HG03439 (cell line): ENCODE data around the gene KAT5.
"Not testable (repeated sequence)": the region's sequence is repeated elsewhere in the genome, so short reads cannot be mapped to it uniquely, and the experiment has no call there.

ENCODE experiments used
- ATAC-seq: cut with Tn5 transposase; IDR thresholded peaks from one replicate; pipeline ENCODE4 v1.9.1; 2021; ENCODE audit warnings: mild to moderate bottlenecking, moderate library complexity; ENCODE audit not compliant: unreplicated experiment

The KAT5 gene

GRCh38 chr11:65743681-65744025, 31.6 kb downstream of the KAT5 start:
- ATAC-seq: no peak

DNA sequence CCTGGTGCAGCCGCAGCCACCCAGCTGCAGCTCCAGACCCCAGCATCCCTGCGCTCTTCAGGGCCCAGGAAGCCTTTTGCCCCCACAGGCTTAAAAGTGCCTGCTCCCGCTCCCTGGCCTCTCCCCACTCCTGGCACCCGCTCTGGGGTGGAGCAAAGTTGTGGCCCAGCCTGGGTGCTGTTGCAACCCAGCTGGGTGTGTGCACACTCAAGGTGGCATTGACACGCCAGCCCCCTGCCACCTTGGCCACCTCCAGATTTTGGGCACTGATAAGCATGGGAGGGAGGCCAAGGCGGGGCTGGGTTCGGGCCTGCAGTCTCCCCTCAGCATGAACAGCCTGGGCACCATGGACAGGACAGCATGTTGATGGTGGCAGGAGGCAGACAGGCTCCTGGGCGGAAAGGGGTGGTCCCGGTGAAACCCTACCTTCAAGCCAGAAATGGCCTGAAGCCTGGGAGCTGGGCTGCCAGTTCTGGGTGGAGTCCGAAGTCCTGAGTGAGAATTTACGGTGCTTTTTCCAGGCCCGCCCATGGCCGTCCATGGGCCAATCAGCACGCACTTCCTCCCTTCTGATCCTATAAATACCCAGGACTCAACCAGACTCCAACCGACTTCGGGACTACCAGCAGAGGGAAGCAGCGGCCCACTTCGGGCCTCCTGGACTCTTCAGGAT, 32.1 kb downstream of the KAT5 start:
- ATAC-seq: no peak

GRCh38 chr11:65744699-65745042, 32.6 kb downstream of the KAT5 start:
- ATAC-seq: no peak

DNA sequence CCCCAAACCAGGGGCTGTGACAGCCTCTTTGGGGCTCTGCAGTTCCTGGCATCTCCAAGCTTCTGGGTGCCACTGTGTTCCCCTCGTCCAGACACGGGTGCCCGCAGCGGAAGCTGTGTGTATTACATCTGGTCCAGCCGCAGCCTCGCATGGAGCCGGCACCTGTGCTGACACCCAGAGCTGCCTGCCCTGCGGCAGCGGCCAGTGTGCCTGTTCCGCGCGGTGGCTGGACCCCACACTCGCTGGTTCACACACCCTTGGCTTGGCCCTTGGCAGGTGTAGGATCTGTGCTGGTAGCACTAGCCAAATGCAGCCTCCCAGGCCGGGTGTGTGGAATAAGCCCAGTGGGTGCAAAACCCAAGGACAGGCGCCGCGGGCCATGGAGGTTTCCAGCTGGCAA, 33.0 kb downstream of the KAT5 start:
- no peak for ATAC-seq

GRCh38 chr11:65762169-65762568, 50.1 kb downstream of the KAT5 start:
- not testable (repeated sequence) for ATAC-seq

DNA sequence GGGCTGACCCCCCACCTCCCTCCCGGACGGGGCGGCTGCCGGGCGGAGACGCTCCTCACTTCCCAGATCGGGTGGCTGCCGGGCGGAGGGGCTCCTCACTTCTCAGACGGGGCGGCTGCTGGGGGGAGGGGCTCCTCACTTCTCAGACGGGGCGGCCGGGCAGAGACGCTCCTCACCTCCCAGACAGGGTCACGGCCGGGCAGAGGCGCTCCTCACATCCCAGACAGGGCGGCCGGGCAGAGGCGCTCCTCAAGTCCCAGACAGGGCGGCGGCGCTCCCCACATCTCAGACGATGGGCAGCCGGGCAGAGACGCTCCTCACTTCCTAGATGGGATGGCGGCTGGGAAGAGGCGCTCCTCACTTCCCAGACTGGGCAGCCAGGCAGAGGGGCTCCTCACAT, 50.8 kb downstream of the KAT5 start:
- ATAC-seq: not testable (repeated sequence)

- ATAC-seq: no peak
These were observed 52.4 kb downstream of the KAT5 start for GRCh38 chr11:65764434-65764833.

DNA sequence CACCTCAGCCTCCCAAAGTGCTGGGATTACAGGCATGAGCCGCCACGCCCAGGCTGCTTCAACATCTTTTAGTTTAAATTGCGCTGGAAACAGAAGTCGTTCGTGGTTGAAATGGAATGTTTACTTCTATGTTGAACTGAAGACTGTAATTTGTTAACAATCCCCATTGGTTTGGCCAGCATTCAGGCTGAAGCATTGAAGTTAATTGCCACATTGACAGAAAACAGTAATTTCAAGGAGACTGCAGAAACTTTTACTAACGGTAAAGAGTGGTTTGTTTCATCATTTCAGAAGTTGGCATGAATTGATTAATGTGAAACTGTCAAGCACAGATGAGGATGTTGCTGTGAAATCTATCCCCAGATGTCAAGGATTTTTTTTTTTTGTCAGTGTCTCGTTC, 54.5 kb downstream of the KAT5 start:
- ATAC-seq: no peak

DNA sequence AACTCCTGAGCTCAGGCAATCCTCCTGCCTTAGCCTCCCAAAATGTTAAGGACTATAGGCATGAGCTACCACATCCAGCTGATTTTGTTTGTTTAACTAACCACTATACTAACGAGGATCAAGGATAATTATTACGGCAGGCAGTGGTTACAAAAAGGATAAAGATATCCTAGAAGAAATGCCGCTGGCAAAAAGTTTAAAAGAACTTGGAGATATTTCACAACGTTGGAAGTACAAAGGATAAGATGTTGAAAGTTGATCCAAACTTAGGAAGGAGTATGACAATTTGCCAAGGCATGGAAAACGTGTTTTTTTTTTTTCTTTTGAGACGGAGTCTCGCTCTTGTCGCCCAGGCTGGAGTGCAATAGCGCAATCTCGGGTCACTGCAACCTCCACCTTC, 55.4 kb downstream of the KAT5 start:
- no peak for ATAC-seq

DNA sequence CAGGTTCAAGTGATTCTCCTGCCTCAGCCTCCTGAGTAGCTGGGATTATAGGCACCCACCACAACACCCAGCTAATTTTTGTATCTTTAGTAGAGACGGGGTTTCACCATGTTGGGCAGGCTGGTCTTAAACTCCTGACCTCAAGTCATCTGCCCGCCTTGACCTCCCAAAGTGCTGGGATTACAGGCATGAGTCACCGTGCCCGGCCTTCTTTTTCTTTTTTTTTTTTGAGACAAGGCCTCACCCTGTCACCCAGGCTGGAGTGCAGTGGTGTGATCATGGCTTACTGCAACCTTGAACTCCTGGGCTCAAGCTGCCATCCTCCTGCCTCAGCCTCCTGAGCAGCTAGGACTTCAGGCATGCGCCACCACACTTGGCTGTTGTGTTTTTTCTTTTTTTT, 55.8 kb downstream of the KAT5 start:
- ATAC-seq: not testable (repeated sequence)
